ENCODE measurements around the gene MCM3. TPM values are rescaled to one million over a fixed set of nuclear protein-coding genes. Genes with fewer than 3 reads are reported as not detected.

Gene MCM3
- total and polyA plus RNA-seq, 2 donors (not counting 1 experiment from before 2014, with no cell fraction given): 34.3 to 58.5 TPM

DNA sequence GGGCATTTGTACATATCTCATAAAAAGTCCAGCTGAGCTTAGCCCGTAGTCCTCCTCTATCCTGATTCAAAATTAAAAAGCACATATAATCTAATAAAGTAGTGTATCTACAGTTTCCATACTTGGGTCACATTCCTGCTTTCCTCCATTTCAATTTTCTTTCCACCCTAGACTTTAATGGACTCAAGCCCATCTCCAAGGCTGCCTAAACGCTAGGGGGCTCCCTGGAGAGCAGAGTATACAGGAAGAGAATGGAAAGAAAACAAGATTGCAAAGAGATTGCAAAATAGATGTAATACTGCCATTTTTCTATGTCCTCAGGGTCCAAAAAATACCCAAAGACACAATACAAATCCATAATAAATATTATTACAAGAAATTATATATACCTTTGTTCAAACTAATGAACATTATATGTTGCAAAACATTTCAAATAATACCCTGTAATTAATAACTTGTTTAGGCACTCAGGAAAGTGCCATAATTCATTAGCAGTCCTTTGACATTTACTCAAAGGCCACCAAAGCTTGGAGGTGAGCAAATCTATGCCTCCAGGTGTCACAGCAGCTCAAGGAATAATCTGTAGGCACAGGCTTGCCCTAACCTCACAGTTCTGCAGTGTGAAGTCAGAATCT lies 2.4 kb upstream of the MCM3 start:
- H3K4me3 Mint-ChIP-seq: peak overlapping the region; percentile 46

More for the DNA sequence above, 2.4 kb upstream of the MCM3 start:
- Histone ChIP-seq H3K4me1 (ENCODE audit: control insufficient read depth in 2 of 2, insufficient read depth in 2 of 2, low read length in 2 of 2) (peaks cover 15 to 19% of the 10 kb centered on the region in 2 donors), H3K79me2 (ENCODE audit: control insufficient read depth, insufficient read depth, low read length) (peaks cover 21% of the 10 kb centered on the region), H3K36me3 (replicated peaks in 1 of 2; ENCODE audit: control extremely low read depth in 1 of 2, control insufficient read depth in 1 of 2, extremely low read depth in 1 of 2, insufficient read depth in 2 of 2, low read length in 1 of 2) (peaks cover 0 to 10% of the 10 kb centered on the region in 2 experiments), H3K9me3 (ENCODE audit: control extremely low read depth in 1 of 3, control insufficient read depth in 2 of 3, insufficient read depth in 1 of 3, low read length in 2 of 3) (no peaks in the 10 kb centered on the region), H2AFZ (ENCODE audit: insufficient read depth, low read depth, low read length, poor library complexity, severe bottlenecking) (peak overlapping the region; percentile 8), H3K27ac (ENCODE audit: low read length in 2 of 2) (no peak overlapping the region), H3K9ac (ENCODE audit: low read length) (no peak overlapping the region), H3K4me3 (ENCODE audit: control extremely low read depth in 1 of 5, extremely low read depth in 1 of 5, insufficient read depth in 1 of 5, low read depth in 2 of 5, low read length in 4 of 5) (no peak overlapping the region), H4K20me1 (ENCODE audit: control insufficient read depth, insufficient read depth, low read length, poor library complexity, severe bottlenecking) (peaks cover 6% of the 10 kb centered on the region), H3K4me2 (replicated peaks; ENCODE audit: low read depth, low read length, poor library complexity, severe bottlenecking) (no peak overlapping the region), H3K27me3 (replicated peaks in 1 of 4; ENCODE audit: control extremely low read depth in 1 of 4, control insufficient read depth in 3 of 4, insufficient read depth in 4 of 4, low read length in 3 of 4) (no peaks in the 10 kb centered on the region)
- Mint-ChIP-seq H3K27ac (no peak overlapping the region), H3K9me3 (ENCODE audit: insufficient read depth) (no peaks in the 10 kb centered on the region), H3K4me1 (peaks cover 22% of the 10 kb centered on the region), H3K27me3 (no peaks in the 10 kb centered on the region)
- no peak for TF ChIP-seq EZH2 (IDR thresholded peaks at IDR 0.05; ENCODE audit: borderline replicate concordance, insufficient read depth, low read depth, low read length, poor library complexity, severe bottlenecking)
- TF ChIP-seq, protein P1, sequence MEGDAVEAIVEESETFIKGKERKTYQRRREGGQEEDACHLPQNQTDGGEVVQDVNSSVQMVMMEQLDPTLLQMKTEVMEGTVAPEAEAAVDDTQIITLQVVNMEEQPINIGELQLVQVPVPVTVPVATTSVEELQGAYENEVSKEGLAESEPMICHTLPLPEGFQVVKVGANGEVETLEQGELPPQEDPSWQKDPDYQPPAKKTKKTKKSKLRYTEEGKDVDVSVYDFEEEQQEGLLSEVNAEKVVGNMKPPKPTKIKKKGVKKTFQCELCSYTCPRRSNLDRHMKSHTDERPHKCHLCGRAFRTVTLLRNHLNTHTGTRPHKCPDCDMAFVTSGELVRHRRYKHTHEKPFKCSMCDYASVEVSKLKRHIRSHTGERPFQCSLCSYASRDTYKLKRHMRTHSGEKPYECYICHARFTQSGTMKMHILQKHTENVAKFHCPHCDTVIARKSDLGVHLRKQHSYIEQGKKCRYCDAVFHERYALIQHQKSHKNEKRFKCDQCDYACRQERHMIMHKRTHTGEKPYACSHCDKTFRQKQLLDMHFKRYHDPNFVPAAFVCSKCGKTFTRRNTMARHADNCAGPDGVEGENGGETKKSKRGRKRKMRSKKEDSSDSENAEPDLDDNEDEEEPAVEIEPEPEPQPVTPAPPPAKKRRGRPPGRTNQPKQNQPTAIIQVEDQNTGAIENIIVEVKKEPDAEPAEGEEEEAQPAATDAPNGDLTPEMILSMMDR (IDR thresholded peaks at IDR 0.05): peak; percentile 57
- DNase-seq: peak; percentile 60
- POLR2A ChIA-PET: no interaction called here
- no CpG with 5 or more reads among the region's 2 CpGs for WGBS (ENCODE audit: insufficient coverage)
- intact Hi-C loops (cut with micrococcal nuclease): loop anchor here (1.0 to 10.0 kb wide), 4 partner anchors 112 to 1366 kb away; partner anchors contain the start of gene GCLC
- ATAC-seq (ENCODE audit: low read depth): no peak
- CTCF ChIA-PET: interaction anchor here (0.8 to 7.5 kb wide), 28 partner anchors 8 to 379 kb away, joined by 3 to 174 read pairs (median 5); partner anchors contain the start of genes EFHC1, PAQR8 and TRAM2
